A673 (cell line): ENCODE results near the gene TM4SF4.

Source experiments
- CTCF ChIP-seq: fragments of 300-800, 200-600 bp; sonication (generic); conservative IDR thresholded peaks from 2 replicates; pipeline ENCODE4 v1.5.1; 2017; ENCODE audit warnings: low read depth, mild to moderate bottlenecking, antibody characterized with exemption, low read length, moderate library complexity, mixed read lengths
- EZH2 ChIP-seq: fragments of 200-600 bp; sonication (generic); IDR thresholded peaks from 2 replicates; pipeline ENCODE4 v1.6.1; 2017; ENCODE audit warnings: borderline replicate concordance, low read depth, mild to moderate bottlenecking, mixed read lengths, antibody characterized with exemption, low read length; ENCODE audit not compliant: poor library complexity, severe bottlenecking

GRCh38 chr3:149470381-149470780 is 4.1 kb upstream of the TM4SF4 start:
- TF ChIP-seq CTCF (no peak), EZH2 (no peak)
